ENCODE data around the gene XRRA1.
"Not testable (repeated sequence)": the region's sequence is repeated elsewhere in the genome, so short reads cannot be mapped to it uniquely, and the experiment has no call there.

The XRRA1 gene

DNA sequence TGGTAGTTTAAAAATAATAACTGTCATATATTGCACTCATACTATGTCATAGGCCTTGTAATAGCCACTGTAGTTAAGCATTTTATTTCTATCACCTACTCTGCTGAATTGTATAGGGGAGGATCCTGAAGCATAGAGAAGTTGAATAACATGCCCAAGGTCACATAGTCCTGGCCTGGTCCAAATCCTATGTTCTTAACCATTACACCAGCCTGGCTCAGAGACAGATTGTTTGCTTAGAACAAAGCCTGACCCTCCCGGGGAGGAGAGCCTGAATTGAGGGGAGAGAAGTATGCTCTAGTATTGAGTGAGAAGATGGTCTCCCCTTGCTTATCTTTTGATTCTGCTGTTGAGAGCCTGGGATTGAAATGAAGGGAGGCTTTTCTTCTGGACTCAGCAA, 42.0 kb upstream of the XRRA1 start (continued):
- no peak for TF ChIP-seq ZBTB8A (tag by site-specific recombination; IDR thresholded peaks at IDR 0.05)
- TF ChIP-seq, protein P1, sequence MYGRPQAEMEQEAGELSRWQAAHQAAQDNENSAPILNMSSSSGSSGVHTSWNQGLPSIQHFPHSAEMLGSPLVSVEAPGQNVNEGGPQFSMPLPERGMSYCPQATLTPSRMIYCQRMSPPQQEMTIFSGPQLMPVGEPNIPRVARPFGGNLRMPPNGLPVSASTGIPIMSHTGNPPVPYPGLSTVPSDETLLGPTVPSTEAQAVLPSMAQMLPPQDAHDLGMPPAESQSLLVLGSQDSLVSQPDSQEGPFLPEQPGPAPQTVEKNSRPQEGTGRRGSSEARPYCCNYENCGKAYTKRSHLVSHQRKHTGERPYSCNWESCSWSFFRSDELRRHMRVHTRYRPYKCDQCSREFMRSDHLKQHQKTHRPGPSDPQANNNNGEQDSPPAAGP (tag by site-specific recombination; IDR thresholded peaks at IDR 0.05): no peak
- no peak for TF ChIP-seq ZNF202 (tag by site-specific recombination; IDR thresholded peaks at IDR 0.05; ENCODE audit: borderline replicate concordance)
- TF ChIP-seq ZNF692 (tag by site-specific recombination; IDR thresholded peaks at IDR 0.05): no peak
- no peak for TF ChIP-seq ZNF280C (tag by site-specific recombination; IDR thresholded peaks at IDR 0.05)
- TF ChIP-seq ZNF561 (tag by site-specific recombination; IDR thresholded peaks at IDR 0.05; ENCODE audit: borderline replicate concordance): no peak
- TF ChIP-seq FEZF1 (tag by site-specific recombination; IDR thresholded peaks at IDR 0.05): no peak
- TF ChIP-seq ZNF518A (tag by site-specific recombination; conservative IDR thresholded peaks at IDR 0.05; ENCODE audit: low read depth): no peak
- no peak for TF ChIP-seq ZNF514 (tag by site-specific recombination; IDR thresholded peaks at IDR 0.05)
- no peak for TF ChIP-seq ZFP37 (tag by site-specific recombination; IDR thresholded peaks at IDR 0.05)
- TF ChIP-seq ZNF350 (tag by site-specific recombination; IDR thresholded peaks at IDR 0.05): no peak
- TF ChIP-seq, protein P2, sequence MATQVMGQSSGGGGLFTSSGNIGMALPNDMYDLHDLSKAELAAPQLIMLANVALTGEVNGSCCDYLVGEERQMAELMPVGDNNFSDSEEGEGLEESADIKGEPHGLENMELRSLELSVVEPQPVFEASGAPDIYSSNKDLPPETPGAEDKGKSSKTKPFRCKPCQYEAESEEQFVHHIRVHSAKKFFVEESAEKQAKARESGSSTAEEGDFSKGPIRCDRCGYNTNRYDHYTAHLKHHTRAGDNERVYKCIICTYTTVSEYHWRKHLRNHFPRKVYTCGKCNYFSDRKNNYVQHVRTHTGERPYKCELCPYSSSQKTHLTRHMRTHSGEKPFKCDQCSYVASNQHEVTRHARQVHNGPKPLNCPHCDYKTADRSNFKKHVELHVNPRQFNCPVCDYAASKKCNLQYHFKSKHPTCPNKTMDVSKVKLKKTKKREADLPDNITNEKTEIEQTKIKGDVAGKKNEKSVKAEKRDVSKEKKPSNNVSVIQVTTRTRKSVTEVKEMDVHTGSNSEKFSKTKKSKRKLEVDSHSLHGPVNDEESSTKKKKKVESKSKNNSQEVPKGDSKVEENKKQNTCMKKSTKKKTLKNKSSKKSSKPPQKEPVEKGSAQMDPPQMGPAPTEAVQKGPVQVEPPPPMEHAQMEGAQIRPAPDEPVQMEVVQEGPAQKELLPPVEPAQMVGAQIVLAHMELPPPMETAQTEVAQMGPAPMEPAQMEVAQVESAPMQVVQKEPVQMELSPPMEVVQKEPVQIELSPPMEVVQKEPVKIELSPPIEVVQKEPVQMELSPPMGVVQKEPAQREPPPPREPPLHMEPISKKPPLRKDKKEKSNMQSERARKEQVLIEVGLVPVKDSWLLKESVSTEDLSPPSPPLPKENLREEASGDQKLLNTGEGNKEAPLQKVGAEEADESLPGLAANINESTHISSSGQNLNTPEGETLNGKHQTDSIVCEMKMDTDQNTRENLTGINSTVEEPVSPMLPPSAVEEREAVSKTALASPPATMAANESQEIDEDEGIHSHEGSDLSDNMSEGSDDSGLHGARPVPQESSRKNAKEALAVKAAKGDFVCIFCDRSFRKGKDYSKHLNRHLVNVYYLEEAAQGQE (tag by site-specific recombination; IDR thresholded peaks at IDR 0.05): no peak

DNA sequence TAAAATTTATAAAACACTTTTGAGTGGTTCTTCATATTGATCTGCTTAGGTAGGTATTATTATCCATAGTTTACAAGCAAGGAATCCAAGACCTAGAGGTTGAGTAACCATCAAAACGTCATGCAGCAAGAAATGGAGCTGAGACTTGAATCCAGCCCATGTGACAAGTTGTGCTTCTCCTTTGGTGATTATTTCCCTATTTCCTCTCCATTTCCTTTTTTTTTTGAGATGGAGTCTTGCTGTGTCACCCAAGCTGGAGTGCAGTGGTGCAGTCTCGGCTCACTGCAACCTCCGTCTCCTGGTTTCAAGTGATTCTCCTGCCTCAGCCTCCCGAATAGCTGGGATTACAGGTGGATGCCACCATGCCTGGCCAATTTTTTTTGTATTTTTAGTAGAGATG, 41.3 kb upstream of the XRRA1 start:
- POLR2A ChIA-PET; H3K4me1 ChIP-seq (ENCODE audit: control insufficient read depth, insufficient read depth, low read length); H3K27ac ChIP-seq (ENCODE audit: extremely low read depth, low read depth, low read length); H3K9me3 ChIP-seq (ENCODE audit: control insufficient read depth, insufficient read depth, low read depth, low read length); H3K4me3 ChIP-seq (ENCODE audit: low read depth, low read length): not testable (repeated sequence)
- peaks cover 0 to 20% of the 10 kb centered on the region in 2 experiments; a peak in 1 of 3 replicates for H3K36me3 ChIP-seq (ENCODE audit: control insufficient read depth in 2 of 2, insufficient read depth in 1 of 2, low read length in 2 of 2)
- CTCF ChIA-PET: interaction anchor here (0.8 kb wide), 1 partner anchor 259 kb away, joined by 3 read pairs; no protein-coding TSS in a partner anchor

All from HEK293 (cell line).